HepG2 (cell line): ENCODE results near the gene HTR6.

Source experiments
- CBX1 ChIP-seq: IDR thresholded peaks from one replicate; pipeline ENCODE4 v1.6.1; 2016; ENCODE audit warnings: antibody characterized with exemption, low read depth
- CTCF ChIP-seq: sonication (generic); formaldehyde crosslinking; IDR thresholded peaks from 2 replicates; pipeline ENCODE4 v1.5.0; 2020; ENCODE audit warnings: mild to moderate bottlenecking, missing genetic modification reagents, moderate library complexity
- EP300 ChIP-seq, 3 experiments: sonication (generic) in 1 of 3; formaldehyde crosslinking in 1 of 3; IDR thresholded peaks; 2 replicates each; pipeline versions ENCODE4 v1.5.1 to v1.6.1; 2011 to 2020; ENCODE audit warnings: low read depth in 2 of 3, low read length in 2 of 3, borderline replicate concordance in 1 of 3, improper control_type of control experiment in 1 of 3, mild to moderate bottlenecking in 1 of 3, missing genetic modification reagents in 1 of 3, moderate library complexity in 1 of 3
- FIP1L1 ChIP-seq: fragments of 200-400 bp; formaldehyde crosslinking; IDR thresholded peaks from 2 replicates; pipeline ENCODE4 v1.6.1; 2018; ENCODE audit warnings: low read depth, mild to moderate bottlenecking, low read length, moderate library complexity, borderline replicate concordance; ENCODE audit not compliant: insufficient read depth
- FOXK1 ChIP-seq: sonication (generic); formaldehyde crosslinking; IDR thresholded peaks from 2 replicates; pipeline ENCODE4 v1.4.0; 2020; ENCODE audit warnings: low read depth, missing genetic modification reagents, borderline replicate concordance
- HOXA7 ChIP-seq: sonication (generic); formaldehyde crosslinking; IDR thresholded peaks from 2 replicates; pipeline ENCODE4 v1.8.1; 2022; ENCODE audit warnings: mild to moderate bottlenecking, missing genetic modification reagents, moderate library complexity
- MEIS1 ChIP-seq: sonication (generic); formaldehyde crosslinking; IDR thresholded peaks from 2 replicates; pipeline ENCODE4 v1.9.0; 2021; ENCODE audit warnings: mild to moderate bottlenecking, missing genetic modification reagents, moderate library complexity, borderline replicate concordance
- MTF1 ChIP-seq: sonication (generic); formaldehyde crosslinking; IDR thresholded peaks from 2 replicates; pipeline ENCODE4 v1.5.0; 2020; ENCODE audit warnings: missing genetic modification reagents
- ZNF407 ChIP-seq: sonication (generic); formaldehyde crosslinking; IDR thresholded peaks from one replicate; pipeline ENCODE4 v1.5.1; 2020; ENCODE audit warnings: mild to moderate bottlenecking, missing genetic modification reagents; ENCODE audit errors: not compliant biosample characterization
- ZNF772 ChIP-seq: sonication (generic); formaldehyde crosslinking; IDR thresholded peaks from 2 replicates; pipeline ENCODE4 v1.5.0; 2020; ENCODE audit warnings: mild to moderate bottlenecking, missing genetic modification reagents
- TF ChIP-seq, protein P1 (sequence below): sonication (generic); formaldehyde crosslinking; IDR thresholded peaks from 2 replicates; pipeline ENCODE4 v1.8.1; 2023; ENCODE audit warnings: mild to moderate bottlenecking, inconsistent platforms, moderate library complexity, missing genetic modification reagents, borderline replicate concordance
- TF ChIP-seq, protein P2 (sequence below): IDR thresholded peaks from 2 replicates; pipeline ENCODE4 v1.6.1; 2012; ENCODE audit warnings: inconsistent platforms
- TF ChIP-seq, protein P3 (sequence below): sonication (generic); formaldehyde crosslinking; IDR thresholded peaks from 2 replicates; pipeline ENCODE4 v1.4.0; 2020; ENCODE audit warnings: missing genetic modification reagents, borderline replicate concordance

- no peak for TF ChIP-seq HOXA7 (CRISPR knock-in tag)
- TF ChIP-seq, protein P1, sequence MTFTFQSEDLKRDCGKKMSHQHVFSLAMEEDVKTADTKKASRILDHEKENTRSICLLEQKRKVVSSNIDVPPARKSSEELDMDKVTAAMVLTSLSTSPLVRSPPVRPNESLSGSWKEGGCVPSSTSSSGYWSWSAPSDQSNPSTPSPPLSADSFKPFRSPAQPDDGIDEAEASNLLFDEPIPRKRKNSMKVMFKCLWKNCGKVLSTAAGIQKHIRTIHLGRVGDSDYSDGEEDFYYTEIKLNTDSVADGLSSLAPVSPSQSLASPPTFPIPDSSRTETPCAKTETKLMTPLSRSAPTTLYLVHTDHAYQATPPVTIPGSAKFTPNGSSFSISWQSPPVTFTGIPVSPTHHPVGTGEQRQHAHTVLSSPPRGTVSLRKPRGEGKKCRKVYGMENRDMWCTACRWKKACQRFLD (CRISPR knock-in tag): no peak
- no peak for TF ChIP-seq MEIS1 (CRISPR knock-in tag)
- no peak for TF ChIP-seq ZNF772
- TF ChIP-seq, protein P2, sequence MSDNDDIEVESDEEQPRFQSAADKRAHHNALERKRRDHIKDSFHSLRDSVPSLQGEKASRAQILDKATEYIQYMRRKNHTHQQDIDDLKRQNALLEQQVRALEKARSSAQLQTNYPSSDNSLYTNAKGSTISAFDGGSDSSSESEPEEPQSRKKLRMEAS: no peak
- TF ChIP-seq CBX1: no peak
- no peak for TF ChIP-seq CTCF (CRISPR knock-in tag)
- TF ChIP-seq, protein P3, sequence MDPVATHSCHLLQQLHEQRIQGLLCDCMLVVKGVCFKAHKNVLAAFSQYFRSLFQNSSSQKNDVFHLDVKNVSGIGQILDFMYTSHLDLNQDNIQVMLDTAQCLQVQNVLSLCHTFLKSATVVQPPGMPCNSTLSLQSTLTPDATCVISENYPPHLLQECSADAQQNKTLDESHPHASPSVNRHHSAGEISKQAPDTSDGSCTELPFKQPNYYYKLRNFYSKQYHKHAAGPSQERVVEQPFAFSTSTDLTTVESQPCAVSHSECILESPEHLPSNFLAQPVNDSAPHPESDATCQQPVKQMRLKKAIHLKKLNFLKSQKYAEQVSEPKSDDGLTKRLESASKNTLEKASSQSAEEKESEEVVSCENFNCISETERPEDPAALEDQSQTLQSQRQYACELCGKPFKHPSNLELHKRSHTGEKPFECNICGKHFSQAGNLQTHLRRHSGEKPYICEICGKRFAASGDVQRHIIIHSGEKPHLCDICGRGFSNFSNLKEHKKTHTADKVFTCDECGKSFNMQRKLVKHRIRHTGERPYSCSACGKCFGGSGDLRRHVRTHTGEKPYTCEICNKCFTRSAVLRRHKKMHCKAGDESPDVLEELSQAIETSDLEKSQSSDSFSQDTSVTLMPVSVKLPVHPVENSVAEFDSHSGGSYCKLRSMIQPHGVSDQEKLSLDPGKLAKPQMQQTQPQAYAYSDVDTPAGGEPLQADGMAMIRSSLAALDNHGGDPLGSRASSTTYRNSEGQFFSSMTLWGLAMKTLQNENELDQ (CRISPR knock-in tag): no peak
- no peak for TF ChIP-seq FOXK1
- no peak for TF ChIP-seq EP300 (IDR thresholded peaks at IDR 0.05; ENCODE audit: low read depth in 2 of 2, low read length in 2 of 2)
- no peak for TF ChIP-seq EP300 (CRISPR knock-in tag; IDR thresholded peaks at IDR 0.05; ENCODE audit: borderline replicate concordance)
- no peak for TF ChIP-seq FIP1L1
- TF ChIP-seq MTF1 (CRISPR knock-in tag): no peak
- no peak for TF ChIP-seq ZNF407
Measured at GRCh38 chr1:19628879-19629278, 35.8 kb upstream of the HTR6 start.
